ENCODE measurements around the gene CHN2. TPM values are rescaled to one million over a fixed set of nuclear protein-coding genes. Genes with fewer than 3 reads are reported as not detected.
"Not testable (repeated sequence)": the region's sequence is repeated elsewhere in the genome, so short reads cannot be mapped to it uniquely, and the experiment has no call there.

CHN2 gene
- total RNA-seq, 1 experiment from 2014 or later = 5.1 TPM

DNA sequence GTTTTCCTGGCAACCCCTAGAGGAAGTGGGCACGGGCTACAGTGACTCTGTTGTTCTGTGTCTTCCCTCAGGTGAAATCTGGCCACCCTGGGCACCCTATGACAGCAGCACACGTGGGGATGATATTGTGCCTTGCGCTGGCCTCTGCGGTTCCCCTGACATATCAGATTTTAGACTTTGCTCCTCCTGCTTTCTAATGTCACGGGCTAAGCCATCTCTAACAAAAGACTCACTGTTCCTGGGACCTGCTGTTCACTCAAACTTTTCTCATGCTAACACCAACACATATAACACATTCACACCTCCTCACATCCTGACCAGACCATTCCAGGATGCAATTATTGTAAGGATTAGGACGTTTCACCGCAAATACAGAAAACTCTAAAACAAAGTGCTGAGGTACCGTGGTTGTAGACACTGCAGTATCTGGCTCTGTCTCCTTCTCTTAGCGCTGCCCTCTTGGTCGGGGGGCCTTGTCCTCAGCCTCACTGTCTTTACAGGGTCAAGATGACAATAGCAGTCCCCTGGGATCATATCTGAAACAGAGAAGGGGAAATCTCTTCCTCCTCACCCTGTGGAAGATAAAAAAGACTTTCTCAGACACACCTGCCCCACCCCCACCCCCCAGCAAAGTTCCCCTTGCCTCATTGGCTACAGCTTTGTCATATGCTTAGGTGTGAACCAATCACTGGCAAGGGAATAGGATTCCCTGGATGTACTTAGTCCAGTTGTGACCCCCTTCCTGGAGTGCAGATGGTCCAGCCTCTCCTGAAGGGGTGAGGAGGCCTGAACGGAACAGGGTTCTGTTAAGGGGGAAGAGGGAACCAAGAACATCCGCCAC lies 14.1 kb downstream of the CHN2 start:
- Mint-ChIP-seq H3K27me3 (ENCODE audit: insufficient read depth, unreplicated experiment) (no peaks in the 10 kb centered on the region), H3K9me3 (ENCODE audit: unreplicated experiment) (no peaks in the 10 kb centered on the region), H3K4me3 (ENCODE audit: unreplicated experiment) (no peak overlapping the region), H3K36me3 (ENCODE audit: insufficient read depth, unreplicated experiment) (no peaks in the 10 kb centered on the region), H3K4me1 (ENCODE audit: insufficient read depth, unreplicated experiment) (peaks cover 9% of the 10 kb centered on the region), H3K27ac (ENCODE audit: low read depth, unreplicated experiment) (no peak overlapping the region)
- intact Hi-C loops (cut with micrococcal nuclease) = no loop called here
- no peak for TF ChIP-seq CTCF (IDR thresholded peaks at IDR 0.05; ENCODE audit: unreplicated experiment)
- ChIA-PET CTCF (interaction anchor here (0.5 kb wide), 1 partner anchor 802 kb away, joined by 4 read pairs; no protein-coding TSS in a partner anchor), POLR2A (interaction anchor here (1.2 kb wide), 1 partner anchor 8 kb away, joined by 3 read pairs; no protein-coding TSS in a partner anchor)
- DNase-seq (ENCODE audit: unreplicated experiment) = no peak
- BruUV-seq (replicated peaks) = no TSS peak

DNA sequence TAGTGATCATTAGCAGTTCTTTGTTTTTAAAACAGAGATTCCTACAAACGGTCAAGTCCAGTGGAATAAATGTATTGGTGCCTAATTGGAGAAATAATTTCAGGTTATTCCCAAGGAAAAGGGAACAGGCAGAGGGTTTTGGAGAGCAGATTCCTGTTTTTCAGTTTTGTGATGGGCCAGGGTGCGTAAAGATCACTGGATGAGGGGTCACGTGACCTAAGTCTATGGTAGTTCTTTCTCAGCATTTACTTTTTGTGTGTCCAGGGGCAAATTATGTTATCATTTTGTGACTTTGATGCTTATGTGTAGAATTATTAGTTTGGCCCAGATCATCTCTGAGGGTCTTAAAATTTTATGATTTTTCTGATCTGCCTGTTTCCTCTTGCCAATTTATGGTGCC lies 15.2 kb downstream of the CHN2 start:
- POLR2A ChIA-PET = interaction anchor here (1.2 kb wide), 1 partner anchor 9 kb away, joined by 3 read pairs; no protein-coding TSS in a partner anchor
- Mint-ChIP-seq H3K27ac (ENCODE audit: low read depth, unreplicated experiment) (no peak overlapping the region), H3K27me3 (ENCODE audit: insufficient read depth, unreplicated experiment) (no peaks in the 10 kb centered on the region), H3K4me1 (ENCODE audit: insufficient read depth, unreplicated experiment) (peaks cover 15% of the 10 kb centered on the region), H3K4me3 (ENCODE audit: unreplicated experiment) (no peak overlapping the region), H3K36me3 (ENCODE audit: insufficient read depth, unreplicated experiment) (no peaks in the 10 kb centered on the region), H3K9me3 (ENCODE audit: unreplicated experiment) (no peaks in the 10 kb centered on the region)
- DNase-seq (ENCODE audit: unreplicated experiment) = no peak
- CTCF ChIA-PET = no interaction called here
- BruUV-seq (replicated peaks) = no TSS peak
- TF ChIP-seq CTCF (IDR thresholded peaks at IDR 0.05; ENCODE audit: unreplicated experiment) = no peak
- intact Hi-C loops (cut with micrococcal nuclease) = no loop called here

- H3K9me3 Mint-ChIP-seq (ENCODE audit: unreplicated experiment); DNase-seq (ENCODE audit: unreplicated experiment); H3K27me3 Mint-ChIP-seq (ENCODE audit: insufficient read depth, unreplicated experiment); H3K36me3 Mint-ChIP-seq (ENCODE audit: insufficient read depth, unreplicated experiment); H3K4me3 Mint-ChIP-seq (ENCODE audit: unreplicated experiment); H3K27ac Mint-ChIP-seq (ENCODE audit: low read depth, unreplicated experiment); H3K4me1 Mint-ChIP-seq (ENCODE audit: insufficient read depth, unreplicated experiment); BruUV-seq (replicated peaks); POLR2A ChIA-PET; intact Hi-C loops (cut with micrococcal nuclease): not testable (repeated sequence)
- CTCF ChIA-PET = interaction anchor here (0.6 kb wide), 1 partner anchor 24 kb away, joined by 3 read pairs; no protein-coding TSS in a partner anchor
These were observed 18.2 kb downstream of the CHN2 start for GRCh38 chr7:29212736-29213135.

DNA sequence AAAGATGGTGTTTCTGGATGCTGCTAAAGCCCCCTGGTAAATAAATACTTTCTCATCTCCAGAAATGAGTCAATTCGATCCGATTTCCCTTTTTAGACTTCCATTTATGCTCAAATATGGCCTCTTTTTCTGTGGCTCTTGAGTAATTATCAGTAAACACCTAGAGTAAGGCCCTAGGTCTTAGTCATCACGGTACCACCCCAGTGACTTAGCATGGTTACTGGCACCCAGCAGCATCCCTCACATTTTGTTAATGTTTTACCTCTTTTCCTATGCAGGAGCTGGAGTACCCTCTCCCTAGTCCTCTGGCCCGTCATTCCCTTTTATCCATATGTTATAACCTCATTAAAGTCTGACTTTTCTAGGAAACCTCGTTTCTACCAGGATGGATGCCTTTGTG lies 19.5 kb downstream of the CHN2 start:
- TF ChIP-seq CTCF (IDR thresholded peaks at IDR 0.05; ENCODE audit: unreplicated experiment) = no peak
- Mint-ChIP-seq H3K36me3 (ENCODE audit: insufficient read depth, unreplicated experiment) (no peaks in the 10 kb centered on the region), H3K27ac (ENCODE audit: low read depth, unreplicated experiment) (no peak overlapping the region), H3K9me3 (ENCODE audit: unreplicated experiment) (no peaks in the 10 kb centered on the region), H3K27me3 (ENCODE audit: insufficient read depth, unreplicated experiment) (no peaks in the 10 kb centered on the region), H3K4me1 (ENCODE audit: insufficient read depth, unreplicated experiment) (peaks cover 8% of the 10 kb centered on the region), H3K4me3 (ENCODE audit: unreplicated experiment) (no peak overlapping the region)
- intact Hi-C loops (cut with micrococcal nuclease) = no loop called here
- POLR2A ChIA-PET = no interaction called here
- no peak for DNase-seq (ENCODE audit: unreplicated experiment)
- CTCF ChIA-PET = no interaction called here
- BruUV-seq (replicated peaks) = no TSS peak
